GM18498 (cell line): Measurements from ENCODE around the gene KSR1.

Experiments used
- ATAC-seq: cut with Tn5 transposase; IDR thresholded peaks from one replicate; pipeline ENCODE4 v1.9.1; 2021; ENCODE audit warnings: mild to moderate bottlenecking, moderate library complexity; ENCODE audit not compliant: unreplicated experiment

KSR1 gene

DNA sequence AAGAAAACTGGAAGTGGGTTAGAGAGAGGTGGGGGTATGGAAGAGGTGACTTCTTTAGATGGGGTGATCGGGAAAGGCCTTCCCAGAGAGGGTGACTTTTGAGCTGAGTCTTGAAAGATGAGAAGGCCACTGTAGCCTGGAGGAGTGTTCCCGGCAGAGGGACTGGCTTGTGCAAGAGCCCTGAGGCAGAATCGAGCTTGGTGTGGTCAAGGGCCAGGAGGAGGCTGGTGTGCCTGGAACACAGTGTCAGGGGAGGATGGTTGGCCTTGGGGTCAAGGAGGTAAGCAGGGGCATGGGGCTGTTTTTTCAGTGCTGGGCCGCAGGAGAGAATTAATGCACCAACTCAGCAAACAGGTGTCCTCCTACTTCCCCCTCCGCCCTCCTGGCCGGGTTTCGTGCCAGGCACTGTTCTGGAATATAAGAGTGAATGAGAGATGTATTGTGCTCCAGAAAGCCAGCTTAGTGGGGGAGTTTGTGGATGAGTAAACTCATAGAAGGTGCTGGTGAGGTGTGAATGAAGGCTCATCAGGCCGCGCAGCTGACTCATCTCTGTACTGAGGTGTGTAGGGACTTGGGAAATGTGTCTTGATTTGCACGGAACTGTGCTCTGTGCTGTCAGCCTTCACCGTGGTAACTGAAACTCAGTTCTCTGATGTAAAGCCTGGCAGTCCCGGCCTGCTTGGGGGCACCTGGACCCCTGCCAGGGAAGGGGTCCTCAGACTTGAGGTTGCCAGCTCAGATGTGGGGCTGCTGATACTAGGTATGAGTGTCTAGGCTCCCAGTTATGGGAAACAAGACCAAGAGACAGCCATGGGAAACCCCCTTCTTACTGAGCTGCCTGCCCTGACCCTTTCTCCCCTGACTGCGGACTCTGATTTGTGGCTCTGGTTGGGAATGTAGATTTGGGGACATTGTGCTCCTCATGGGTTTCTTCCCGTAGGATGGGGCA is 15.3 kb downstream of the KSR1 start:
- peak; percentile 72 for ATAC-seq

DNA sequence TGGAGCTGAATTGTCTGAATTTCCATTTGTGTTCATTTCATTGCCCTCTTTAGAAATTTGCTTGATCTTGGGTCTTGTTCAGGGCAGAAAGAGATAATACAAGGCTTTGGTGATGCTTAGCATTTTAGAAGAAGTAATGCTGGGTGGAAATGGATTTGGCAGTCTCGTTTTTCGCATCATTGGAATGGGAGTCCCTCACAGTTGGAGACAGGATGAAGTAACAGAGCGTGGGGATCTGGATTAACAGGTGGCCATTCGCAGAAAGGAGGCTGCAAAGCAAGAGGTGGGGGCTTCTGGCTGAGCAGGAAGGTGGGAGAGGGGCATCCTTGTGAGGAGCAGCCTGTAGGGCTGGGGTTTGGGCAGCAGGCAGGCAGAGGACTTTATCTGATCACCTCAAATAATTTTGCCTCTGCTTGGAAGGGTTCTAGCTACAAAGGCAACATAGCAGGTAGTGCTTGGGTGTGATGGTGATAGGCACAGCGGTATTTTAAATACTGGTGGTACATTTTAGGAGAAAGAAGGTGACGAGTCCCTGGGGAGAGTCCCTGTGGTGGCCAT is 17.0 kb downstream of the KSR1 start:
- no peak for ATAC-seq

DNA sequence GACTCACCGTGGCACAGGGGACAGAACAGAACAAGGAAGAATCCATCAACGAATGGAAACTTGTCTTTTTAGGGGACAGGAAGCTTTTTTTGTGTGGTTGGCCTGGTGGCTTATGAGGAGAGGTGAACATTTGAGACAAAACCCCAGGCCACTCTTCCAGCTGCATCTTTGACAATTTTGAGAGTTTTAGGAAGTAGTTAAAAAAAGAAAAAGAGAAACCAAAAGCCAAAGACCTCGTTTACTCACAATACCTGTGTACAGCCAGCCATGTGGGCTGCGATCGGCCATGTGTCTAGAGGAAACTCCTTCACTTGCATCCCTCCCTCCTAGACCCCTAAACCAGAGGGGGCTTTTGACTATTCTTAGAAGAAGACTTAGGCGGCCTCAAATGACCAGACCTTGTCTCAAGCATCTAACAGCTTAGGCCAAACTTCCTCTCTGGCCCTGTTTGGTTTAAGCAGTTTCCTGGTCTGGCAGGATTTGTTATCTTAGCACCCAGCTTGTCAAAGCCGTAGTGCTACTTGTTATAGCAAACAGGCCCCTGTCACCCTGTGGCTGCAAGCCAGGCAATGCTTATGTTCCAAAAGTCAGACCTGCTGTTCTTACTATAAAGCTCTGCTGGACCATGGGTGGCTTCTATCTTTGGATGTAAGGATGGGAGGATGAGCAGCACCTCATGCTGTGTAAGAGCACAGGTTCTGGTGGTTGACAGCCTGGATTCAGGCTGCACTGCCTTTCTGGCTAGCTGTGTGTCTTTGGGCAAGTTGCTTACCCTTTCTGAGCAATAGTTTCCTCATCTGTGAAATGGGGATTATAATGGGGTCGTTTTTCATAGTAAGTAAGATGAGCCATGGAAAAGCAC is 17.7 kb downstream of the KSR1 start:
- peak; percentile 38 for ATAC-seq

DNA sequence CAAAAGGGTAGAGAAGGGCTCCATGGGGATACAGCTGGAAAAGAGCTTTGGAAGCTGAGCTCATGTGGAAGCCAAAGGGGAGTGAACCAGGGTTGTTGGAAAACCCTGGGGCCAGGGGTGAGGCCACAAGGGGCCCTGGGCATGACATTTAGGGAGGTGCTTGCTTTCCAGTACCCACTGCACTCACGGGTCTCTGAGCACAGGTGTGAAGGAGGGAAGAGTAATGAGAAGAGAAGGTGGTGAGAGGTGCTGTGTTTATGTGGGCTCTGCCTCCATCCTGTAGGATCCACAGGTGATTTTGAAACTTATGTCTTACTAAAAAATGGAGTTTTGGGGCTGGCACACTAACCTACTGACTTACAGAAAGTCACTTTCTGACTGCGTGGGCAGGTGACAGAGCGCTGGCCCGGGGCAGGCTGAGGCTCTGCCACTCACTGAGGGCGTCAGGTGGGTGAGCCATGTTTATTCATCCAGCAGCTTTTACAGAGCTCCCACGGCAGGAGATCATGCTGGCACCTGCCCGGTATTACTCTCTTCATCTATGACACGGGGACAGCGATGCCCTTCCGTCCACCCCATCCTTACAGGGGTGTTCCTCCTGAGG is 18.9 kb downstream of the KSR1 start:
- ATAC-seq: no peak

DNA sequence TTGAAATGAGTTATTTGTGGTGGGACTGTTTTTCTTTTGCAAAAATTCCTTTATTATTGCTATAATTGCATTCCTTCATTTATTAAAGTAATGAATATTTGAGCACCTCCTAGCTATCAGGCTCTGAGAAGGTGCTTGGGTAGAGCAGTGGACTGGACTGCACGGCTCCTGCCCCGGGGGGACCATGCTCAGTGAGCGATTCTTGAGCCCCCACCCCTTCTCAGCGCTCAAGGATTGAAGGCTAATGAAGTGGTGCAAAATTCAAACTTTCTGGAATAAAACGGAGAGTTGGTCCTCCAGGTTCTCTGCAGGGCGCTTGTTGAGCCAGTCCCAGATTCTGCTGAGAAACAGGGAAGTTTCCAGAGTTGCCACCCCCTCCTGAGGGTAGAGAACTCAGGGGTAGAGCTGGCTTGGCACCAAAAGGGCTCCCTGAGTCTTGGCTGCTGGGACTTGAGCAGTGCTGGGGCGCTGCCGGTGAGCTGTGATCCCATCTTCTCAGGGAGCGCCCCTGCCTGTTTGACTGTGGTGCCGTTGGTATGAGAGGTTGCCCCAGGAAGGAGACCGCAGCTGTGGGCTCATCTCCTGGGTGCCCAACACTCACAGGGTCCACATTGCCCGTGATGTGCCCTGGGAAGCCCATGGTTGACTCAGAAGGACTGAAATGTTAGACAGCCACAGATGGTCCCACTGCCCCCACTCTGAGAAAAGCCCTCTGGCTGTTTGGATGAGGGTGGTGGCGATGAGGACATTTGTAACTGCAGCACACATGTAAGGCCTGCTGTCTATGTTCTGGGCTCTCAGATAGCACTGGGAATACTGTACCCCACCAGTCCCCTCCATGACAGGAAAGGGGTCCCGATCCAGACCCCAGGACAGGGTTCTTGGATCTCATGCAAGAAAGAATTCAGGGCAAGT is 20.0 kb downstream of the KSR1 start:
- no peak for ATAC-seq

DNA sequence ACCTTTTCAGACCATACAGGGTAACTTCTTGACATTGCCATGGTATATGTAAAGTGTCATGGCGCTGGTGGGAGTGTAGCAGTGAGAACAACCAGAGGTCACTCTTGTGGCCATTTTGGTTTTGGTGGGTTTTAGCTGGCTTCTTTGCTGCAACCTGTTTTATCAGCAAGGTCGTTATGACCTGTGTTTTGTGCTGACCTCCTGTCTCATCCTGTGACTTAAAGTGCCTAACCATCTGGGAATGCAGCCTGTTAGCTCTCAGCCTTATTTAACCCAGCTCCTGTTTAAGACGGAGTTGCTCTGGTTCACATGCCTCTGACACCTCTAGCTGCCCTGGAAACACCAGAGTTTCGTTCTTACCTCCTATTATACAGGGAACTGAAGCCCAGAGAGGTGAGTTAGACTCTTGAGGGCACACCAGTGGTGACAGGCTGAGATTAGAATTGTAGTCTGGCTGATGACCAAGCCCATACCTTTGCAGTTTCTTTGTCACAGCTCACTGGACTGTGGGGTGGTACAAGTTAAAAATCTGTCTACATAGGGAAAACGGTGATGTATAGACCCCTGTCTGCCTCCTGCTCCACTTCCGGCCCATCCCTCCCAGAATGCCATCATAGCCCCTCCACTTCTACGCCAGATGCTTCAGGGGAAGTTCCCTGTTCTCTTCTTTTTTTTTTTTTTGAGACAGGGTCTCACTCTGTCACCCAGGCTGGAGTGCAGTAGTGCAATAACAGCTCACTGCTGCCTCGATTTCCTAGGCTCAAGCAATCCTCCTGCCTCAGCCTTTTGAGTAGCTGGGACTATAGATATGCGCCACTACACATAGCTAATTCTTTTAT is 21.0 kb downstream of the KSR1 start:
- ATAC-seq: peak; percentile 31

DNA sequence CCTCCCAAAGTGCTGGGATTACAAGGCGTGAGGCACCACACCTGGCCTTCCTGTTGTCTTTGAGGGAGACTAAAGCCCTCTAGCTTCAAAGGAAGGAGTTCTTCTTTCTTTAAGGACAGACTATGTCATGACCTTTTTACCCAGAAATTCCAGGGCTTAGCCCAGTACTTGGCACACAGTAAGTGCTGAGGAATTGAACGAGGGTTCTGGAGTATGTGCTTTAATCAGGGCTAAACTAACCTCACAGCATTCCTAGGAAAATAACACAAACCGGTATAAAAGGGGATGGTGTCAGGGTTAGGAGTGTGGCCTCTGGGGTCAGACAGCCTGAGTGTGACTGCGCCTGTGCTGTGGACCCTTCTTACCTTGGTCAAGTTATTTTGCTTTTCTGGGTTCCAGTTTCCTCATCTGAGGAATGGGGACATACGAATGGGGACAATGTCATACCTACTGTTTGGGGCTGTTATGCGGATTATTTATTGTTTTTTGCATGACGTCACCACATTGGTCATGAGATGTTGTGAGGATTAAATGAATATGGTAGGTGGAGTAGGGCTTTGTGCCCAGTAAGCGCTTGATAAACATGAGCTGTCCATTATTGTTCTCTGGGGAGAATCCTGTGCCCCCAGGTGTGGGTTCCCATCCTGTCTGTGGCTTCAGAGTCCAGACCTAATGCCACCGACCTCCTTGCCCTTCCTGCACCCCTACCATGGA is 21.9 kb downstream of the KSR1 start:
- ATAC-seq: no peak

DNA sequence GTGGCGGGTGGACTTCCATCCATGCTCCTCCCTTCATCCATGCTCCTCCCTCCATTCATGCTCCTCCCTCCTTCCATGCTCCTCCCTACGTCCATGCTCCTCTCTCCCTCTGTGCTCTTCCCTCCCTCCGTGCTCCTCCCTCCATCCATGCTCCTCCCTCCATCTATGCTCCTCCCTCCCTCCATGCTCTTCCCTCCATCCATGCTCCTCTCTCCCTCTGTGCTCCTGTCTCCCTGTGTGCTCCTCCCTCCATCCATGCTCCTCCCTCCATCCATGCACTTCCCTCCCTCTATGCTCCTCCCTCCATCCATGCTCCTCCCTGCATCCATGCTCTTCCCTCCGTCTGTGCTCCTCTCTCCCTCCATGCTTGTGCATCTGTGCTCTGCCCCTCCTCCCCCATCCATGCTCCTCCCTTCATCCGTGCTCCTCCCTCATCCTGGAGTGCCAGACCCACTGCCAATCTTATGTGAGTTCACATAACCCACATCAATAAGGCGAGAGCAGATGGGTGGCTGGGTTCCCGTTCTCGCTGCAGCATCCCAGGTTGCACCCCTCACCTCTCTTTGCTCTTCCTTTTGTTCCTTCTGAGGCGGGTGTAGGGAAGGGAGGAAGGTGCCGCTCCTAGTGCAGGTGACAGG is 22.8 kb downstream of the KSR1 start:
- no peak for ATAC-seq

DNA sequence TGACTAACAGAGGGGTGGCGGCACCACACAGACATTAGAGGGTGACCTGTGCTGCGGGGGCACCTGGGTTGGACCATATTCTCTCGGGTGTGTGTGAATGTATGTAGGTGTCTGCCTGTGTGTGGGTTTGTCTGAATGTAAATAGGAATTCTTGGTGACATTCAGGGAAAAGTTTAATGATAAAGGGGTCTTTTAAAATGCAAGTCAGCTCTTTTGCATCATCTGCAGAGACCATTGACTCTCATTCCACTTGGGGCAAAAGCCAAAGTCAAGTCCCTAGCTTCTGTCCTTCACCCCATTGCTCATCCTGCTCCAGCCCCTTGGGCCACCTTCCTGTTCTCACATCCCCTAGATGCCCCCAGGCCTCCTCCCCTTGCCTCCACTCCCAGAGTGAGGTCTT is 23.6 kb downstream of the KSR1 start:
- ATAC-seq: no peak

DNA sequence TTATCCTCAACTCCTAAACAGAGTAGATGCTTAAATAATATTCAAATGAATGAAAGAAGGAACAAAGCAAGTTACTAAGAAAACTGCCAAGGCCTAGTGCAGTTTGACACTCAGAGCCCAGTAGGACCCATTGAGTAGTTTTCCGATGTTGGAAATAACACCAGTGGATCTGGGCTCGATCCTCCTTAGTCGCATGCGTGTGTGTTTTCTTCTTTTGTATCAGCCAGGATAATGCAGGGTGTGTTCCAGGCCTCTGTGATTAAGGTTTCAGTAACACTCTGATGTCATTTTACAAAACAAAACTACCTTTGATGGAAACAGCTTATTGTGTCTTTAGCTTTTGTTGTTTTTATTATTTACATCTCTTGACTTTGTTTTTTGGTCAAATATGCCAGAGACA is 24.5 kb downstream of the KSR1 start:
- no peak for ATAC-seq

DNA sequence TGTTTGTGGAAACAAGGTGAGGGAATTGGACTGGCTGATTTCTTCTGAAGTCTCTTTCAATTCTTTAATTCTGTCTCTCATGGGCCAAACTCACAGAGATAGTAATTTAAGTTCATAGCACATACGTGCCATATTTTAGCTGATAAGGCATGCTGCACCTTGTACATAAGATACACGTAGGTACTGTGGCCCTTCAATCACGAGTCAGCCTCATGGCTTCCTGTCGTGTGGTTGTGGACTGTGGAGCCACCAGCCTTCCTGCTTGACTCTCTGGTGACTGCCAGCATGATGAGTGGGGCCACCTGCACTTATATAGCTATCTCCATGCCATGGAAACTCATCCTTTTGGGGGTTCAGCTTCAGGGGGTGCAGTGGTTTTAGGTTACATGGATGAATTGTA is 25.1 kb downstream of the KSR1 start:
- ATAC-seq: peak; percentile 75

DNA sequence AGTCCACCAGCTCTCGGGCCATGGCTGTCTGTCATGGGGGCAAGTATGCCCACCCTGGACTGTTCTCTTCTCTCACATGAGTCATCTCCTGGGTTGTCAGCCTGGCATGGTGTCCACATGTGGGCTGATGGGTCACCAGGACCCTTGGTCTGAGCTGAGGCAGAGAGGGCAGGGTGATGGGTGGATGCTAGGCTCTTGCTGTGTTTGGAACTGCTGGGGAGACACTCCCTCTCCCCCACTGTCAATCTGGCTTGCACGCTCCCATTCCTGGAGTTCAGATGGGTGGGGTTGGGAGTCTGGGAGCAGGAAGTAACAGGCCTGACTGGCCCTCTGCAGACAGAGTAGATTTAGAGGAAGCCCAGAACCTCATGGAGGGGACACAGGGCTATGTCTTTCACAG is 28.9 kb downstream of the KSR1 start:
- no peak for ATAC-seq

DNA sequence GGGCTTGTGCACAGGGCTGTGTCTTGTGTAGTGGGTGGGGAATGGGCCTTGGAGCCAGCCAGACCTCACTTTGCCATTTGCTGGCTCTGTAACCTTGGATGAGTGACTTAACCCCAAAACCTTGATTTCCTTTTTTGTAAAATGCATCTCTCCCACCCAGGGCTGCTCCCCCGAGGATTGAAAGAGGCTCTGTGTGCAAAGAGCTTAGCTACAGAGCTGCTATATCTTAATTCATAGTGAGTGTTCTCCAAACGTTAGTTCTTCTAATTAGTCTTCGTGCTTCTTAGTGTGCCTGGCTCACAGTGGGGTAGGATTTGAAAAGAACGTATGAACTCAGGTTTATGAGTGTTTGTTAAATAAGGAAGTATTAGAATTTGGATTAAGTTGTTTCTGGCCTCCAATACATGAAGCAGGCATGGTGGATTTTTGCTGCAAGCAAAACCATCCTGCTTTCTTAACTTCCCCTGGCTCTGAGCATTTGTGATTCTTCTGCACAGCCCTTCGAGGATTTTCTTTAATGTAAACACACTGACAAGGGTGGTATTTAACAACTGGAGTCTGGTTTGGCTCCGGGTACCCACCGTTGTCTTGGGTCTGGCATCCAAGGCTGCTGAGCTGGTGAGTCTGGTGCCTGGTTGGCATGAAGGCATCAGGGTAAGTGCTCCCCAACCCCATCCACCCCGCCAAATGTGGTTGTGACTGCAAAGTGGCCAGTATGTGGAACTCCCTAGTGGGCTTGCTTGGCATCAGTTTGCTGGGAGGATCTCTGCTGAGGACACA is 29.7 kb downstream of the KSR1 start:
- no peak for ATAC-seq

DNA sequence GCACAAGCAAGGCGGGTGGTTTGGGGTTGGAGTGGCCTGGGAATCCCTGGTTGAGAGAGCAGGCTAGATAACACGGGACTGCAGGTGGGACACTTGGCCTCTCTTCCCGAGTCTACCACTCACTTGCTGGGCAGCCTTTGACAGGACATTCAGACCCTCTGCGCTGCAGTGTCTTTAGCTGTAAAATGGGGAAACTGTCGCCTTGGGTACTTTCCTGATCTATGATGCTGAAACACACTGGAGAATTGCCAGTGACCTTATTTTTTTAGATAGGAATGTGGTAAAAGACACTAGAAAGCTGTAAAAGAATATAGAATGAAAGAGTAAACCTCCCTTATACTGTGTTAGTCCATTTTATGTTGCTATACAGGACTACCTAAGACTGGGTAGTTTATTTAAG is 30.5 kb downstream of the KSR1 start:
- no peak for ATAC-seq

DNA sequence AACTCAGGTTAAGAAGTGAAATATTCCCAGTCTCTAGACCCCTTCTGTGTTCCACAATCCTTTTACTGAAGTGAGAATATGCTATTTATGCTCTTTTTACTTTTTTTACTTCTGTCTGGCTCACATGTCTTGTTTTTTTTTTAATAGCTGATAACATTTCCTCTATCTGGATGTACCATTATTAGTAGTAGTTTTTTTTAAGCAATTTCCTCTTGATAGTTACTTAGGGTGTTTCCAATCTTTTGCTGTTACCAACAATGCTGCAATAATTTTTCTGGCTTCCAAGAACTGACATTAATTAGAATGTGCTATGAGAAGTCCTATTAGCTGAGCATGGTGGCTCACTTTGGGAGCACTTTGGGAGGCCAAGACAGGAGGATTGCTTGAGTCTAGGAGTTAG is 32.0 kb downstream of the KSR1 start:
- no peak for ATAC-seq

DNA sequence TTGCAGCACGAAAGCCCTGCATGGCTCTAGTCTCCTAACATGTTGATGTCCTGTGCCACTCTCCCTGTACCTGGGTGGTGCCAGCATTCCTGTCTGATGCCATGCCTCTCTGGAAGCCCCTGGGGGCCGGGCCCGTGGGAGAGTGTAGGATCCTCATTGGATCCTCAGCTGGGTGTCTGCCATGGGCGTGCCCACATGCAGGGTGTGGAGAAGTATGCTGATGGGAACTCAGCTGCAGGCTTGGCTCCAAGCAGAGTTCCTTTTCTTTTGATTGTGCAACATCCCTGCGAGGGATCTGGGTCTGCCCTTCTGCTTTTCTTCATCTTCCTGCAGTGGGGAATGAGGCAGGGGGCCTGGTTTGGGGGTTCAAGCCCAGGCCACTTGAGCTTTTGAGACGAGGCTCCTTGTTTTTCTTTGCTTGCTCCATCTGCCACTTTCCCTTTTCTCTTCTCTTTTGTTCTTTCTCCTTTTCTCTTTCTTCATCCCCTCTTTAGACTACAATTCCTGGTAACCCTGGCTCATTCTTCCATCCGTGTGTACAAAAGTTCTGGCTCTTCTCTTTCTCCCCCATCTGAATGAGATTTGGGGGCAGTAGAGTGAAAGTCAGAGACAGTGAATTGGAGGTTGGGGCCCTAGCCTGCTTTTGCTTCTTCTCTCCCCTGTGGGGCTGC is 32.9 kb downstream of the KSR1 start:
- ATAC-seq: no peak

DNA sequence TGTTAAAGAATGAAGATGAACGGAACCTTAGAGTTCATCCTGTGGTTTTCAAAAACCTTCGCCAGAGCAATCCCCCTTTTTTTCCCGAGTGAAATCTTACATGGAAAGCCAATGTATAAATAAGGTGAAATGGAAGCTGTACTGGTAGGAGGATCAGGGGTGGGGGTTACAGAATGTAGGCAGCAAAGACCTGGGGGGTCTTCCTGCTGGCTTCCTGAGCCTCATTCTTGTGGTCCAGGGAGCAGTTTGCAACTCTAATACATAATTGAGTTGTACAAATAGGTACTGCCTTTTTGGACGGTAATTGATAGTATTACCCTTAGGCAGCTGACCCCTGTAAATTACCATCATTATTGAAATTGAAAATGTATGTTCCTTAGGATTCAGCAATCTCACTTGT is 34.1 kb downstream of the KSR1 start:
- no peak for ATAC-seq
